Embryonic facial prominence (tissue), 1 donor: ENCODE results near the gene PRKAR1B.

Experiments
- DNase-seq: peaks from one replicate; pipeline ENCODE4 v3.0.0-alpha.2; 2016; ENCODE audit errors: extremely low spot score

The PRKAR1B gene

DNA sequence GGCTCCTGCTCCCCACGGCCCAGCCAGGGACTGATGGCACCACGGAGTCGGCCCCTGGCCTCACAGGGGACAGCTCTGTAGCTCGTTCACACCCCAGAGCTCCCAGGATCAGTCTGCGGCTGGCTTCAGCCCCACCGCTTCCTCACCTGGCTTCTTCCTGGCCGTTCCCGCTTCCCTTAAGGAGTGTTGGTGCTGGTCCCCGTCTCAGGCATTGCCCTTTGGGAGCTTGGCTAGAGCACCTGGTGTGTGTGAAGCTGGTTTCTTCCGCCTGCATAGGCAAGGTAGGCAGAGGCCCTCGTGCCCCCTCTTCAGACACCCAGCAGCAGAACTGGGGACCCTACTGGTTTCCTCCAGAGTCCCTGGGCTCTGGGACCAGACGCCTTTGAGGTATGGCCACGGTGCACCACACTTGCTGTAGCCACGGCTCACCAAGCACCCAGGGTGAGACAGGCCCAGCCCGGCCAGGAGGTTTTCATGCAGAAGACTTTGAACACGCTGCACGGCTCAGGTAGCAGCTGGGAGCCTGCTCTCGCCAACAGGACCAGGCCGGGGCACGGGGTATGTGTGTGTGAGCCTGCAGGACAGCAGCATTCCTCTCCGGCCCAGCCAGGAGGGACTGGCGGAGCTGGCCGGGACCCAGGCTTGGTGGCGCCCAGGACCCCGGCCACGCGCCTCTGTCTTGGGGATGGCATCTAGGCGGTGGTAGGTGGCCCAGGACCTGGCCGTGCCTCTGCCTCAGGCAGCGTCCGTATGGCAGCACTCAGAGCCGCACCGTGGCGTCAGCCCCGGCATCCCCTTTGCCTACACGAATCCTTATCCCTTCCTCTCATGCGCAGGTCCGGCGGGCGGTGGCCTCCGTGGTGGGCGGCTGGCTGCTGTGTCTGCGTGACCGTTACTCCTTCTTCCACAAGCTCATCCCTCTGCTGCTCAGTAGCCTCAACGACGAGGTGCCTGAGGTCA, 13.2 kb upstream of the PRKAR1B start:
- DNase-seq, result no peak

DNA sequence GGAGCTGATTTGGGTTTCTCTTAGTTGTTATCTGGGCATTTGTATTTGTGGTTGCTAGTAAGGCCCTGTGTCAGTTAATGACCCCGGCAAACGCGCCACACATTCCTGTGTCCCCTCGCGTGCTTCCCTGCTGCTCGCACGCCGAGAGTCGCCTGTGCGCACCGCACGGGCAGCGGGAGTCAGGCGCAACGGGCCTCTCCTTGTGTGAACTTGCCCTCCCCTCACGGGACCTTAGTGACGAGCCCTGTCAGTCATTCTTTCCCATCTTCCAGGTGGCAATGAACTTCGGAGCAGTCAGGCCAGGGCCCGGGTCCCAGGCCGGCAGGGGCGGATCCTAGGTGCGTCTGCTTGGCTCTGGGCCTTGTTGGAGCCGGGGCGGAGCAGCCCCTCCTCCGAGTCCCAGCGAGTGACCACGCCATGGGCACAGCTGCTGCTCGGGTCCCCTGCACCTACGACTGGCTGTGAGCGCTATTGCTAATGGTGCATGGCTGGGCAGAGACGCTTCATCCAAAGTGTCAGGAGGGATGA, 12.4 kb upstream of the PRKAR1B start:
- no peak for DNase-seq

DNA sequence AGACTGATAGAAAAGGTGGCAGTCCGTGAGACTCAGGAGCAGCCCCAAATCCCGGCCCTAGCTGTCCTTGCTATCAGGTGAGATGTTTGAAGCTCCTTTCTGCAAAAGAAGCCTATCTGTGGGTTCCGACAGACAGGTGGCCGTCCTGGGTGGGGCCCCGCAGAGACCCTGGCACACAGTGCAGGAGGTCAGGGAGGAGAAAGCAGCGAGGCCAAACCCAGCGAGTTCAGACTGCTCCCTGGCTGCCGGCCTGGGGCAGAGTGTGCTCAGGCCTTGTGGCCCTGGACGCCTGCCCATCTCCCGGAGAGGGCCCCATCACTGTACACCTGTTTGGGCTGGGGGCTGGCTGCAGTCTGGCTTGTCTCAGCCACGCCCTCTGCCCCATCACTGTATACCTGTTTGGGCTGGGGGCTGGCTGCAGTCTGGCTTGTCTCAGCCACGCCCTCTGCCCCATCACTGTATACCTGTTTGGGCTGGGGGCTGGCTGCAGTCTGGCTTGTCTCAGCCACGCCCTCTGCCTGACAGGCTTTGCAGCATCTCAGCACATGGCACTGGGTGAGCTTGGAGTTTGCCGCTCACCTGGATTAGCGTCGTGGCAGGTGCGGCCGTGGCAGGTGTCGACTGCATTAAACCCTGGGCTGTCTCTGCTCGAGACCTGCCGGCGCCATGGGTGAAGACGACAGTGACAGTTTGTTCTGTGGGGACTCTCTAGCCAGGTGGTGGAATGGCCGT, 11.8 kb upstream of the PRKAR1B start:
- no peak for DNase-seq

DNA sequence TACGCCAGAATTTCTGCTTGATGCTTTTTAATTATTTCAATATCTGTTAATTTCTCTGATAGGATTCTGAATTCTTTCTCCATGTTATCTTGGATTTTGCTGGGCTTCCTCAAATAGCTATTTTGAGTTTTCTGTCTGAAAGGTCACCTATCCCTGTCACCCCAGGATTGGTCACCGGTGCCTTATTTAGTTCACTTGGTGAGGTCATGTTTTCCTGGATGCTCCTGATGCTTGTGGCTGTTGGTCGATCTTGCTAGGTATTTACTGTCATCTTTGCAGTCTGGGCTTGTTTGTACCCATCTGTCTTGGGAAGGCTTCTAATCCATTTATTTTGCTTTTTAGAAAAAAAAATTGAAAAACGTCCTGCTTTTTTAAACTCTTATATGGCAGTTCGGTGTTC, 11.2 kb upstream of the PRKAR1B start:
- DNase-seq, result no peak

DNA sequence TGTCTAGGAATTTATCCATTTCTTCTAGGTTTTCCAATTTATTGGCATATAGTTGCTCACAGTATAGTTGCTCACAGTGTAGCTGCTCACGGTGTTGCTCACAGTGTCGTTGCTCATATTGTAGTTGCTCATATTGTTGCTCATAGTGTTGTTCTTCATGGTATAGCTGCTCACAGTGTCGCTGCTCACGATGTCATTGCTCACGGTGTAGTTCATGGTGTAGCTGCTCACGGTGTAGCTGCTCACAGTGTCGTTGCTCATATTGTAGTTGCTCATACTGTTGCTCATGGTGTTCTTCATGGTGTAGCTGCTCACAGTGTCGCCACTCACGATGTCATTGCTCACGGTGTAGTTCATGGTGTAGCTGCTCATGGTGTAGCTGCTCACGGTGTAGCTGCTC, 7.7 kb upstream of the PRKAR1B start:
- no peak for DNase-seq

DNA sequence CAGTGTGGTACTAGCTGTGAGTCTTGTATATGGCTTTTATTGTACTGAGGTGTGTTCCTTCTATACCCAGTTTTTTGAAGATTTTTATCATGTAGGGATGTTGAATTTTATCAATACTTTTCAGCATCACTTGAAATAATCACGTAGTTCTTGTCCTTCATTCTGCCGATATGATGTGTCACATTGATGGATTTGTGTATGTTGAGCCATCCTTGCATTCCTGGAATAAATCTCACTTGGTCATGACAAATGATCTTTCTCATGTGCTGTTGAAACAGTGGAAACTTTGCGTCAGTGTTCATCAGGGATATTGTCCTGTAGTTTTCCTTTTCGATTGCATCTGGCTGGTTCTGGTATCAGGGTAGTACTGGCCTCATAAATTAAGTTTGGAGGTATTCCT, 7.1 kb upstream of the PRKAR1B start:
- DNase-seq, result no peak

DNA sequence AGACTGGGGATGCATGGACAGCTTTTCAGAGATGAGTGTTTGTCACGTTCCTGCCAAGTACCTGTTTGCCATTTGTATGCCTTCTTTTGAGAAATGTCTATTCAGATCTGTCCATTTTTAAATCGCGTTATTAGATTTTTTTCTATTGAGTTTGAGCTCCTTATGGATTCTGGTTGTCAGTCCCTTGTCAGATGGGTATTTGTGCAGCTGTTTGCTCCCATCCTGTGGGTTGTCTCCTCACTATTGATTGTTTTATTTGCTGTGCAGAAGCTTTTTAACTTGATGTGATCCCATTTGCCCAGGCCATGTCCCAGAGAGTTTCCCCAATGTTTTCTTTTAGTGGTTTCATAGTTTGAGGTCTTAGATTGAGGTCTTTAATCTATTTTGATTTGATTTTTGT, 5.5 kb upstream of the PRKAR1B start:
- DNase-seq, result no peak

DNA sequence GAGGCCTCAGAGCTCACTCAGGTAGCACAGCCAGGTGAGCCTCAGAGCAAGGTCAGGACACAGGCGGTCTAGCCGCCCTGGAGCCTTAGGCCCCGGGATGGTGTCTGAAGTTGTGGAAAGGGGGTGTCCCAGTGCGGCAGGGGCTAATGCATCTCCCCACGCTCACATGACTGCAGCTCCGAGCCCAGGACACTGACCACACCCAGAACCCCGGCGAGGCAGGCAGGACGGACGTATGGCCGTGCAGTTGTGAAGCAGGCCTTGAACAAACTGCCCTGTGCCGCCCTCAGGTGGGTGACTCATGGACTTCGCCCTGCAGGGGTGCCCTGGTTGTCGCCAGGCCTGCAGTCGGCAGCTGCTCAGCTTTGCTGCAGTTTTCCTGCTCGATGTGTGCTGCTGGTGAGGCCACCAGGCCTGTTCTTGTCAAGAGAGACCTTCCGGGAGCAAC, 5.0 kb upstream of the PRKAR1B start:
- no peak for DNase-seq

DNA sequence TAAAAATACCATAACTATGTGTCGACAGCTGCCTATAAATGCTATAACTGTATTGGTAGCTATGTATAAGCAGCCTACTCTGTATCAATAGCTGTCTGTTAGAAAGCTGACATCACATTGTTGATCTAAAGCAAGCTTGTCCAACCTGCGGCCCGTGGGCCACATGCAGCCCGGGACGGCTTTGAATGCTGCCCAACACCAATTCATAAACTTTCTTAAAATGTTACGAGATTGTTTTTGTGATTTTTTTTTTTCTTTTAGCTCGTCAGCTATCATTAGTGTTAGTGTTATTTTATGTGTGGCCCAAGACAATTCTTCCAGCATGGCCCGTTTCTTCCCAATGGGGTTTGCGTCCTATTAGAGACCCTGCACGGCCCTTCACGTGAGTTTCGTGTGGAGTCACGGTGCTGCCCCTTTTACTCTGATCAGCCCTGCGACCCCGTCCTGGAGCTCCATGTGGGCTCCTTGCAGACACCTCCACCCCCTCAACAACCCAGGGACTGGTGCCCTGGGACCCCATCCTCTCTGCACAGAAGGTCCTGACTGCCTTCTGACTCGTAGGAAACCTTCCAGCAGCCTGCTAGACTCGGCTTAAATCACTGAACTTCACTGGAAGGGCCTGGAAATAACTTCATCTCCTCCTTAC, 4.5 kb upstream of the PRKAR1B start:
- DNase-seq, result no peak

DNA sequence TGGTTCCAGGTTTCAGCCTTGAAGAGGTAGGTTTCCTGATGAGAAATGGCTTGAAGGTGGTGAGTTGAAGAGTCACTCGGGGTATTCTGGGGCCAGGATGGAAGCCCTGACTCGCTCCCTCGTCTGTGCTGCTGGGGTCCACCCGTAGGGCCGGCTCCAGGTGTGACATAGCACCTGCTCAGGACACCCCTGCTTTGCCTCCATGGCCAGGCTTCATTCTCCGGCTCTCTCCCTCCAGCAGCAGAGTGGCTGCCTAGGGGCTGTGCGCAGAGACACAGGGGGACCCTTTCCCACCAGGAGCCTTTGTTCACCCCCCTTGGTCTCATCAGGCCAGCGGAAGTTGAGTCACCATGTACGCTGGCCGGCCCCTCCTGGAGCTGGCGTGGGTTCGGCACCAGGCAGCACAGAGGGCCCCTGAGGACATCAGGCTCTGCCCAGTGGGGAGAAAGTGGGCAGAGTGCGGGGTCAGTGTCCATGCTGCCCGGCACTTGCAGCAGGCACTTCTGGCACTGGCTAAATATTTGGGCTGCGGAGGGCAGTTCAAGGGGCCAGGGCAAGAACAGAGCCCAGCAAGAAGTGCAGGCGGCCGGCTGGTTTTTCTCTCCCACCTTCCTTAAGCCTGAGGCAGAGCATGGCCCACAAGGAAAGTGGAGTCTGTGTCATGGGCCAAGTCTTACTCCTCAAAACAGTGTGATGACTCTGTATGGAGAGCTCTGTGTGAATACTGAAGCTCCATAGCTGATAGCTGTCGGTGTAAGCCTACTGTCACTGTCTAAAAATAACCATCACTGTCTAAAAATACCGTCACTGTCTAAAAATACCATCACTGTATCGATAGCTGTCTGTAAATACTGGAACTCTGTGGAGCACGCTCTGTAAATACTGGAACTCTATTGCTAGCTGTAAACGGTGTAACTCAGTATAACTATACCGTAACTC, 3.7 kb upstream of the PRKAR1B start:
- no peak for DNase-seq

DNA sequence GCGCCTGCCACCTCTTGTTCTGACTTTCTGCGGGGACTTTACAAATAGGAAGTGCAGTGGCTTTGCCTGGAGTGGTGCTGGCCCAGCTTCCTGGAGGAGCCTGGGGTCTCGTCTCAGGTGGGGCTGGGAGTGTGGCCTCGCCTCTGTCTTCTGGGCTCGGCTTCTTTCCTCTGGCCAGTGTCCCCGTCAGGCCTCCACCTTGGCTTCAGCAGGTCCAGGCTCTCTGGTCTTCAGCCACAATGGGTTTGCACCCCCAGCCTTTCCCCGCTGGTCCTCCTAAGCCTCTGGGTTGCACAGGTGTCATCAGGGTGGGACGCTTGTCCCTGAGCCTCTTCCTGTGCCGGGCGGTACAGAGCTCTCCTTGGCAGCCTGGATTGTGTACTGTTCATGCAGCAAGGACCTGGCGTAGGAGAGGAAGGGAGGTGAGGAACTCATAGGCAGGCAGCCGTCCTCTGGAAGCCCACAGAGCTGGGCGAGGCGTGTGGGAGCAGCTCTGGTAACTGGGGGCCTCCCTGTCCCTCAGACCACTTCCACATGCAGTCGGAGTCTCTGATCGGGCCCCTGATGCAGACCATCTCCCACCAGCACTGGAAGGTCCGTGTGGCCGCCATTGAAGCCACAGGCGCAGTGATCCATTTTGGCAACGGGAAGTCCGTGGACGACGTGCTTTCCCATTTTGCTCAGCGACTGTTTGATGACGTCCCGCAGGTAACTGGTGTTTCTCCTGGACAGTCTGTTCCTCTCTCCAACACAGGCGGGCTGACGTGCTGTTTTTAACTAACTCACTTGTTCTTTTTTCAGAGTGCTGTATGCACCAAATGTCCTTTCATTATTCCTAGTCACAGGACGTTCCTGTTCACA, 2.3 kb upstream of the PRKAR1B start:
- DNase-seq, result no peak

DNA sequence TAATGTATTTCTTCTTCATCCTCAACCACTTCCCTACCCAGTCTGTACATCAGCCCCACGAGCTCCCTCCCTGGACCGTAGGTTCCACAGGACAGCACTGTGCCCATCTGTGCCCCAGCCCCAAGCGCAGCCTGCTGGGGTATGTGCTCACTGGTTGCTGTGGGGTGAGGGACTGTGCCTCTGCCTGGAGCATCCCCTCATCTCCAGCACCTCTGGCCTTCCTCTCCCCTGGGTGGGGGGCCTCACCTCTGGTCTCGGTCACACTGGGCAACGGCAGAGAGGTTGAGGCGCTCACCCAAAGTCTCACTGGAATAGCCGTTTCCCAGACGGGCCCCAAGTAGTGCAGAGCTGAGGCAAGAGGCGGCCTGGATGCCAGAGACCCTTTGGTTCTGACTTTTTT, 1.5 kb upstream of the PRKAR1B start:
- DNase-seq, result no peak

DNA sequence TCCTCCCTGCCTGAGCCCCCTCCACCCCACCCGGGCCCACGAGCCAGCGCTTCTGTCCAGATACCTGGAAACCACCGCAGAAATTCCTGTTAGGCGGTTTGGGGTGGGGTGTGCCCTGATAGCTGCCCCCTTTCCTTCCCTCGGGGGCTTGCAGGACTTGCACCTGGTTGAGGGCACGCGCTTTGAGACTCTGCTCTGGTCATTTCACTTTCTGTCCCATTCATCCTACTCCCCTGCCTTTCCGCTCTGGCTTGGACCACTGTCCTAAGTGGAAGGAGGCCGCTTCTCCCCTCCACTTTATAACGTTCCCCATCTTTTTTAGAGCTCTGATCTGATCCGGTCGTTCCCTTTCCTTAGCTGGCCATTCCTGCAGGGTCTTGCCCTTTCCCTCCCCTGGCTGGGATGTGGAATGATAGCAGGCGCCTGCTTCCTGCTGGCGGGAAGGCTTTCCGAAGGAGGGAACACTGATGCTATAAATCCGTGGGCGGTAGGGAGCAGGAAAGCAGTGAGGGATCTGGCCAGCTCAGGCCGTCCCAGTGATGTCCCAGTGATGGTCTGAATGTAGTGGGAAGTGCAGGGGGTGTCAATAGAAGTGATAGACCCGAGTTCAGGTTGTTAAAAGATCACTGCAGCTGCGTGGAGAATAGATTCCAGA, 852 bp upstream of the PRKAR1B start:
- DNase-seq, result no peak

DNA sequence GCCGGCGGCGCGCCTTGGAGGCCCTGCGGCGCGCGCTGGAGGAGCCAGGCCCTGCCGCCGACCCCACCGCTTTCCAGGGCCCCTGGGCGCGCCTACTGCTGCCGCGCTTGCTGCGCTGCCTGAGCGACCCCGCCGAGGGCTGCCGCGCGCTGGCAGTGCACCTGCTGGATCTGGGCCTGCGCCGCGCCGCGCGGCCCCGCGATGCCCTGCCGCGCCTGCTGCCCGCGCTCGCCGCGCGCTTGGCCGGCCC, 302 bp downstream of the PRKAR1B start:
- no peak for DNase-seq

DNA sequence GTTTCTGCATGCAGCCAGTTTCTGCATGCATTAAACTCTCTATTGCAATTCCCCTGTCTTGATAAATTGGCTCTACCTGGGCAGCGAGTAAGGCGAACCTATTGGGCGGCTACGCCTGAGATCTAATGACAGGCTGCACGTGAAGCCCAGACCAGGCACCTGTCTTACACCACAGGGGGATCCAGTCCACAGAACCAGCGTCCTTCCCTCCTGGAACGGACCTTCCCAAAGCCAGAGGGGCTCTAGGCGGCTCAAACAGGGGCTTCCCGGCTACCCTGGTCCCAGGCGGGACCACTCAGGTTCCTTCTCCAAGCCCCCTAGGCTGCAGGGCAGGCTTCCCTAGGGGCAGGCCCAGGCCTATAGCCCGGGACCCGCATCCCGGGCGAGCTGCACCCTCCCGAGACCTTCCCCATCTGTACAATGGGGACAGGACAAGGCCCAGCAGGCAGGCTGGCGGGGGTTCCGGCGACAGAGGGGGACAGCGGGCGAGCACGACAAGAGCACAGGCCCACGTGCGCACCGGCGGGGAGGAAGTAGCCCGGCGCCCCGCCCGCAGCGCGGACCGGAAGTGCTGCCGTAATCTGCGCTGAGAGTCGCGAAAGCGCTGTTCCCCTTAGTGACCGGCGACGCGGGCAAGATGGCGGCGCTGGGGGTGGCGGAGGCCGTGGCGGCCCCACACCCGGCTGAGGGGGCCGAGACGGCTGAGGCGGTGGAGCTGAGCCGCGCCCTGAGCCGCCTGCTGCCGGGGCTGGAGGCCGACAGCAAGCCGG, 812 bp downstream of the PRKAR1B start, which contains the start of gene DNAAF5:
TSS of gene DNAAF5 (plus strand) at position 616 of the 770 bp plus-strand sequence. CDS start at position 638, 22 bp downstream.
- peak; percentile 51 for DNase-seq

DNA sequence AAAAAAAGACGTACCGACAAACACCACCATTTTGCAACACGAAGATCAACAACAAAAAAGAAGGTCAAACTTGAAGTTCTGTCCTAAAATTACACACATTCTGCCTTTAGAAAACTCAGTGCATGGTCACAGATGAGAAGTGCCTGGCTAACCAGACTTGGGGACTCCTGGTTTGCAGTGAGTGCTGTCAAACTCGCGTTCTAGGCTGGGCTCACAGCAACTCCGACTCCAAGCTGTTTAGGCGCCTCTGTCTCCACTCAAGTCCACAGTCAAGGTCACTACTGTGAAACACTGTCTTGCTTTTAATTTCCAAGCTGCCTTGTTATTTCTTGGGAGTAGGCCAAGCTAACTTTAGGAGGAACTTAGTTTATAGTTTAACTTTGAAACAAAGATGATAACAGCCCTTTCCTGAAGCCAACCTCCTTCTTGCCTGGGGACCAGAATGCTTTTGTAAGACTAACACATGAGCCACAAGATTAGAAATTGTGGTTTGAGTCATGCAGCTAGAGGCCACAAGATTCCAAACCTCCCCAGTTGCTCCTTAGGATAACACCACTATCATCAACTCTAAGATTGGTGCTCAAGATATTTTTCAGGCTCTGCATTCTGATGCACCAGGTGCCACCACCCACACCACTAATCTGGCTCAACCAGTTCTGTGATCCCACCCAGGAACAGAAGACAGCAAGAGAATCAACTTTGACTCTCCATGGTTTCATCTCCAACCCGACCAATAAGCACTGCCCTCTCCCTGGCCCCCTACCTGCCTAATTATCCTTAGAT, 1.7 kb downstream of the PRKAR1B start:
- DNase-seq, result no peak

DNA sequence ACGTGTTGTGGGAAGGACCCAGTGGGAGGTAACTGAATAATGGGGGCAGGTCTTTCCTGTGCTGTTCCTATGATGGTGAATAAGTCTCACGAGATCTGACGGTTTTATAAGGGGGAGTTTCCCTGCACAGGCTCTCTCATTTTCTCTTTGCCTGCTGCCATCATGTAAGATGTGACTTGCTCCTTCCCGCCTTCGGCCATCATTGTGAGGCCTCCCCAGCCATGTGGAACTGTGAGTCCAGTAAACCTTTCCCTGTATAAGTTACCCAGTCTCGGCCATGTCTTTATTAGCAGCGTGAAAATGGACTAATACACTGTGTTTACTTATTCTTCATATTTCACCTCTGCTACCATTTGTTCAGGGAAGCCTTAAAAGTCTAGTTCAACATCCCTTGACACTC, 2.8 kb downstream of the PRKAR1B start:
- no peak for DNase-seq

DNA sequence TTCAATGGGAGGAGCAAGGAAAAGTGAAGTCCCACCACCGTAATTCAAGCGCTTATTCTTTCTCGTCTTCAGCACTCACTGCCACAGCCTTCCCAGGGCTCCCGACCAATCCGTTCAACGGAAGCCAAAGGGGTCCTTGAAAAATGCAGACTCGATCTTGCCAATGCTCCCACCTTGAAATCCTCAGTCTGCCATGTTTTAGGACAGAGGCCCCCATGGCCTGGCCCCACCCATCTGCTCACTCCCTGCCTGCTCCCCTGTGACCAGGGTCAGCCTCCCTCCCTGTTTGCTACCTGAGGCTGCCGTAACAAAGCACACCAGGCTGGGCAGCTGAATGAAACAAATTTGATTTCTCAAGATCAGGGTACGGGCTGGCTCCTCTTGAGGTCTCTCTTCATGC, 3.5 kb downstream of the PRKAR1B start:
- DNase-seq, result no peak
